DLD1 (cell line): ENCODE measurements around the gene CORT.
"Not testable (repeated sequence)": the region's sequence is repeated elsewhere in the genome, so short reads cannot be mapped to it uniquely, and the experiment has no call there.

Experiments
- in situ Hi-C: cut with HindIII; loops from 2 replicates; pipeline ENCODE4 v1.10.0; 2017; ENCODE audit warnings: low sequenced_read_pairs

The CORT gene

DNA sequence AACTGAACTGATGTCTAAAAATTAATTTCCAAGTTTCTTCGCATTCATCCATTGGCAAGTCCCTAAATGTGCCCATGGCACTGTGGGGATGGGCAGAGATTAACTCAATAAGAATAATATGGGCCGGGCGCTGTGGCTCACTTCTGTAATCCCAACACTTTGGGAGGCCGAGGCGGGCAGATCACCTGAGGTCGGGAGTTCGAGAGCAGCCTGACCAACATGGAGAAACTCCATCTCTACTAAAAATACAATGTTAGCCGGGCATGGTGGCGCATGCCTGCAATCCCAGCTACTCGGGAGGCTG, 24.4 kb downstream of the CORT start:
- in situ Hi-C loops, result not testable (repeated sequence)

GRCh38 chr1:10474613-10475507, 25.0 kb downstream of the CORT start, which contains the start of gene PEX14:
Gene PEX14, plus strand, starts transcription at chr1:10474950. Its CDS starts 17 bp downstream, at chr1:10474967.
- in situ Hi-C loops, result no loop called here

- in situ Hi-C loops, result no loop called here
These were observed 25.7 kb downstream of the CORT start for GRCh38 chr1:10475510-10475909.

DNA sequence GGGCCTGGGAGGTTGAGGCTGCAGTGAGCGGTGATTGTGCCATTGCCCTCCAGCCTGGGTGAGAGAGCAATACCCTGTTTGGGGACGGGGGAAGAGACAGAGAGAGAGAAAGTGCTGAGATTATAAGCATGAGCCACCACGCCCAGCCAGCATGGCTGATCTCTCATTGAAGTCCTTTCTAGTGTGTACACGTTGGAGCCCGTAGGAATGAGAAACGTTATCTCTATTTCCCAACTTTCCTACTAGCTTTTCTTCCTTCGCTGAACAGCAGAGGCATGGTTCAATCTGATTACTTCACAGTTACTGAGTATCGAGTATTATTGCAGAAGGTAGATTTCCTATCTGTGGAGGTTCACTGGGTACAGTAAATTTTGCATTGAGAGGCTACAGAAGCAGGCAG, 29.5 kb downstream of the CORT start:
- in situ Hi-C loops, result no loop called here

GRCh38 chr1:10480614-10481013, 30.8 kb downstream of the CORT start:
- in situ Hi-C loops, result no loop called here

DNA sequence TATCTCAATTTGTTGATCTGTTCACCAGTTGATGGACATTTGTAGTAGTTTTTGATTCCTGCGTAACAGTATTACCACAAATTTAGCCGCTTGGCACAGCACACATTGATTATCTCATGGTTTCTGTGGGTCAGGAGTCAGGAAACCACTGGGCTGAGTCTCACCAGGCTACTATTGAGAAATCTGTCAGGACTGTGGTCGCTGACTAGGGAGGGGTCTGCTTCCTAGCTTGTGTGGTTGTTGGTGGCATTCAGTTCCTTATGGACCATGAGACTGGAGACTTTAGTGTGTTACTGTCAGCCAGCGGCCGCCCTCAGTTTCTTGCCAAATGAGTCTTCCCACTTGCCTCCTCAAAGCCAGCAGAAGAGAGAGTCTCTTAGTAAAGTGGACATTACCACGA, 34.7 kb downstream of the CORT start:
- in situ Hi-C loops, result no loop called here

GRCh38 chr1:10489291-10490055, 39.6 kb downstream of the CORT start:
- in situ Hi-C loops, result loop anchor here (5.0 kb wide), 1 partner anchor 37 kb away; the partner anchor contains the start of gene CORT

- in situ Hi-C loops, result loop anchor here (5.0 kb wide), 1 partner anchor 38 kb away; the partner anchor contains the start of gene CORT
These were observed 40.6 kb downstream of the CORT start for GRCh38 chr1:10490286-10490970.

DNA sequence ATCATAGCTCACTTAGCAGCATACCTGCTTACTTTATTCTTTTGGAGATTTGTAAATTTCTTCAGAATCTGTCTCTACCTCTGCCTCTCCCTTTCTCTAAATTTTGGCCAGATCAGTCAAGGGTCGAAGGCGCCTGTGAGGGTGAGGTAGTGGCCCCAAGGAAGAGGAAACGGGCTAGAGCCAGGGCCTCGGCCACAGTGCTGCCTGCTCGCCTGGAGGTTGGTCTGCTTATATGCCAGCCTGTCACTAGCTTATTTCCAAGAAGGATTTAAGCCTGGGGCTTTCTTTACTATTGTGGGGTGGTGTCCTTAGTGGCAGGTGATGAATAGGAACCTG, 44.6 kb downstream of the CORT start:
- in situ Hi-C loops, result loop anchor here (5.0 kb wide), 1 partner anchor 42 kb away; the partner anchor contains the start of gene CORT

GRCh38 chr1:10494754-10495474, 45.1 kb downstream of the CORT start:
- in situ Hi-C loops, result loop anchor here (5.0 kb wide), 1 partner anchor 43 kb away; the partner anchor contains the start of gene CORT

DNA sequence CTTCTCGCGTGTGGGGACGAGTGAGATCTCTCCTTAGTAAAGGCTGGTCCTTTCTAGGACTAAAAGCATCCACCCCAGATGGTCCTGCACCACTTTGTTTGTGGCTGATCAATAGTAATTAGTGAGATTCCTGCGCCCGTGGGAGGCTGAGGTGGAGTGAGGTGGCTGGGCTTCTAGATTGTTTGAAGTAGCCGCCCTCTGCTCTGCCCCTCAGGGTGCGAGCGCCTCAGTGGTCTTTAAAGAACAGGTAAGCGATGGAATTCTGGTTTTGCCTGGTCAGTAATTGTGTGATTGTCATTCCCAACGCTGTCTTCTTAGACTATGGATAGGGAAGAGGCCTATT, 45.6 kb downstream of the CORT start:
- in situ Hi-C loops, result no loop called here

DNA sequence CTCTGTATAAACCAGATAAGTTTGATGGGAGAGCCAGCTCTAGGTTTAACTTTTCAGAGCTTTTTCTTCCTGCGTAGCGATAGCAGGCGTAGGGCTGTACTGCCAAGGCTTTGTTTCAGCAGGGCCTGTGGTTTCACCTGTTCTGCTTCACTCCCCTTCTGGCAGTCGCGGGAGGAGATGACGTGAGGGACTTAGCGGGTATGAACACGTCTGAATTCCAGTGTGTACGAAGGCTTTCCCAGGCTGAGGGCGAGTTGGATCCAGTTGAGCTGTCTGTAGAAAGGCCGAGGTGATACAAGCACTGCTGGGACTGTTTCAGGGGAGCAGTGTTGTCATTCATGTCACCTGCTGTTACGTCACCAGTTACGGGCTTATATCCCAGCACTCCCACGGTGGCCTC, 46.1 kb downstream of the CORT start:
- in situ Hi-C loops, result no loop called here

DNA sequence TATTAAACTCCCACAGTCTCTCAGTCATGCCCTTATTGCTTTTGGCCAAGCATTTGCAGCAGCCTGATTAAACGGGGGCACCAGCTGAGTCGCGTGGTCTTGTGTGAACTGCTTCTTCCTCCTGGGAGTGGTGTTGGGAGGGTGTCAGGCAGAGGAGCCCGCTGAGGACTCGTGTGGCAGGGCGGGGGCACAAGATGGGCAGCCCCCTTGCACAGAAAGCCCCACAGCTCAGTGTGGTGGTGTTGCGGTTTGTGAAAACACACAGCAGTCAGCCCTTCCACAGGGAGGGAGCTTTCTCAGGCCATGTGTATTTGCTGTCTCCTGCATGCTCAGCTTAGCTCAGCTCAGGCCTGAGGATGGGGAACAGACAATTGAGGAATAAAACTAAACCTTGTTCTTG, 47.3 kb downstream of the CORT start:
- in situ Hi-C loops, result no loop called here

DNA sequence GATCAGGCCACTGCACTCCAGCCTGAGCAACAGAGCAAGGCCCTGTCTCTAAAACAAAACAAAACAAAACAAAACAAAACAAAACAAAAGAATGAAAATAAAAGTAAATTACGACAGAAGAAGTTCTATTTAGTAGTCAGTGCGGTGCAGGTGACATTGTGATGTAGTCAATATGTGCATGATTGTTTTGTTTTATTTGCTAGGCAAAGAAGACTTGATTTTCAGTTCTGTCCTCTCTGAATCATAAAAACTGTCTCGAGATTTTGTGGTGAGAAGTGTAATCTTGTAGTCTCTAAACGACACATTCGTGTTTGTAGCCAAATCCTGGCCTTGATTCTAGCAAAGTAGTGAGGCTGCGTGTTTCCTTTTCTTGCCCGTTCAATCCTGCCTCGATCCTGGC, 48.4 kb downstream of the CORT start:
- in situ Hi-C loops, result no loop called here
